Erythroblast (primary cell): ENCODE data around the gene MYOD1.

Experiments
- GATA1 ChIP-seq: IDR thresholded peaks from 2 replicates; pipeline ENCODE4 v1.6.1; 2011; ENCODE audit warnings: low read depth, mild to moderate bottlenecking, control low read depth, low read length, moderate library complexity
- POLR2A ChIP-seq: IDR thresholded peaks from 2 replicates; pipeline ENCODE4 v1.6.1; 2011; ENCODE audit warnings: mild to moderate bottlenecking, low read length

GRCh38 chr11:17713851-17714250 lies 5.5 kb upstream of the MYOD1 start:
- TF ChIP-seq POLR2A (no peak), GATA1 (no peak)
